Measurements from ENCODE around the gene VPS8.

The VPS8 gene

GRCh38 chr3:185056908-185057307 is 244.9 kb downstream of the VPS8 start:
- DNase-seq (ENCODE audit: low read depth in 2 of 2) = no peak

GRCh38 chr3:185057829-185058228 is 245.9 kb downstream of the VPS8 start:
- DNase-seq (ENCODE audit: low read depth in 2 of 2) = no peak

- no peak for DNase-seq (ENCODE audit: low read depth in 2 of 2)
Measured at GRCh38 chr3:185058796-185059195, 246.8 kb downstream of the VPS8 start.

- DNase-seq (ENCODE audit: low read depth in 2 of 2) = no peak
Measured at GRCh38 chr3:185059766-185060165, 247.8 kb downstream of the VPS8 start.

DNA sequence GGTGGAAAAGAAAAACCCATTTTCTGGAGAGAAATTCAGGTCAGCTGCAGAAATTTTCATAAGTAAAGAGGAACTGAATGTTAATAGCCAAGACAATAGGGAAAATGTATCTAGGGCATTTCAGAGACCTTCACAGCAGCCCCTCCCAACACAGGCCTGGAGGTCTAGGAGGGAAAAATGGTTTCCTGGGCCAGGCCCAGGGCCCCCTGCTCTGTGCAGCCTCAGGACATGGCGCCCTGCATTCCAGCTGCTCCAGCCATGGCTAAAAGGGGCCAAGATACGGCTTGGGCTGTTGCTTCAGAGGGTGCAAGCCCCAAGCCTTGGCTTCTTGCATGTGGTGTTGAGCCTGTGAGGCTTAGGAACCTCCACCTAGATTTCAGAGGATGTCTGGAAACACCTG is 248.7 kb downstream of the VPS8 start:
- DNase-seq (ENCODE audit: low read depth in 2 of 2) = no peak

DNA sequence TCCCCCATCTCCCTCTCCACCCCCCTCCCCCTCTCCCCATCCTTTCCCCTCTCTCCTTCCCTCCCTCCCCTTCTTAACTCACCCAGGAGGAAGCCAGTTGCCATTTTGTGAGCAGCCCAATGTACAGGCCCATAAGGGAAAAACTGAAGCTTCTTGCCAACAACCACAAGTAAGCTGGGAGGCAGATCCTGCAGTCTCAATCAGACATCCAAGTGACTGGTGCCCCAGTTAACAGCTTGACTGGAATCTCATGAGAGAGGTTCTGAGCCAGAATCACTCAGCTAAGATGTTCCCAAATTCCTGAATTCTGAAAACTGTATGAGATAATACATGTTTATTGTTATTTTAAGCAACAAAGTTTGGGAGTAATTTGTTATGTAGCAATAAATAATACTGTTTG is 250.2 kb downstream of the VPS8 start:
- DNase-seq (ENCODE audit: low read depth in 2 of 2) = no peak

GRCh38 chr3:185063431-185063830 is 251.5 kb downstream of the VPS8 start:
- no peak for DNase-seq (ENCODE audit: low read depth in 2 of 2)

DNA sequence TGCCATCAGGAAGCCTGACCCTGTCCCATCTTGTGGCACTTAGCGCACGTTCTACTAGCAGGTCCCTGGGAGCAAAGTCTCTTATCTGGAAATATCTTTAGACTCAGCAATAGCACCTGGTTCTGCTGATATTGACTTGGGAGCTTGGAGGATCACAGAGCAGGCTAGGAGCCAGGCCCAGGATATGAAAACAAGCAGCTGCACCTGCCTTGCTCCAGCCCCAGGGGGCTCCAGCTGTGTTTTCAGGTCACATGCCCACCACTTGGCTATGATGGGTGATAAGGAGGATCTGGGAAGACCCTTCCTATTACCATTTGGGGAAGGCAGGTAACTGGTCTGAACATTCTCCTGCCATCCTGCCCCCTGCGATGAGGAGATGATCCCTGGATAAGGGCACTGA is 253.1 kb downstream of the VPS8 start:
- no peak for DNase-seq (ENCODE audit: low read depth in 2 of 2)

- DNase-seq (ENCODE audit: low read depth in 2 of 2) = no peak
Measured at GRCh38 chr3:185066251-185066650, 254.3 kb downstream of the VPS8 start.

DNA sequence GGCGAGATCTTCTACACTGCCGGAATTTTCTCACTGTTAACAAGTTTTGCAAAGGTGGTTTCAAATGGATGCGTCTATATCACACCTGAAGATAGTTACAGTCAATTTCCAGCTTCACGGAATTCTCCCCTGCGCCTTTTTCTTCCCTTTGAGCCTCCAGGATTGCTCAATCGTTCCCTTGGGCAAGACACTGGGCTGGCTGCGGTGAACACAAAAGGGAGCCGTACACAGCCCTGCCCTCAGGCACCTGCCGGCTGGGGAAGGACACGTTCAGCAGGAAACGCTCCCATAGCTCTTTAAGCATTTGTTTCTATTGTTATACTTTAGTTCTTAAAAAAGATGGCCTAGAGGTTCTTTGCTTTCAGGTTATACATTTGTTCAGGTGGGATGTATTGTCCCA is 255.2 kb downstream of the VPS8 start:
- no peak for DNase-seq (ENCODE audit: low read depth in 2 of 2)

DNA sequence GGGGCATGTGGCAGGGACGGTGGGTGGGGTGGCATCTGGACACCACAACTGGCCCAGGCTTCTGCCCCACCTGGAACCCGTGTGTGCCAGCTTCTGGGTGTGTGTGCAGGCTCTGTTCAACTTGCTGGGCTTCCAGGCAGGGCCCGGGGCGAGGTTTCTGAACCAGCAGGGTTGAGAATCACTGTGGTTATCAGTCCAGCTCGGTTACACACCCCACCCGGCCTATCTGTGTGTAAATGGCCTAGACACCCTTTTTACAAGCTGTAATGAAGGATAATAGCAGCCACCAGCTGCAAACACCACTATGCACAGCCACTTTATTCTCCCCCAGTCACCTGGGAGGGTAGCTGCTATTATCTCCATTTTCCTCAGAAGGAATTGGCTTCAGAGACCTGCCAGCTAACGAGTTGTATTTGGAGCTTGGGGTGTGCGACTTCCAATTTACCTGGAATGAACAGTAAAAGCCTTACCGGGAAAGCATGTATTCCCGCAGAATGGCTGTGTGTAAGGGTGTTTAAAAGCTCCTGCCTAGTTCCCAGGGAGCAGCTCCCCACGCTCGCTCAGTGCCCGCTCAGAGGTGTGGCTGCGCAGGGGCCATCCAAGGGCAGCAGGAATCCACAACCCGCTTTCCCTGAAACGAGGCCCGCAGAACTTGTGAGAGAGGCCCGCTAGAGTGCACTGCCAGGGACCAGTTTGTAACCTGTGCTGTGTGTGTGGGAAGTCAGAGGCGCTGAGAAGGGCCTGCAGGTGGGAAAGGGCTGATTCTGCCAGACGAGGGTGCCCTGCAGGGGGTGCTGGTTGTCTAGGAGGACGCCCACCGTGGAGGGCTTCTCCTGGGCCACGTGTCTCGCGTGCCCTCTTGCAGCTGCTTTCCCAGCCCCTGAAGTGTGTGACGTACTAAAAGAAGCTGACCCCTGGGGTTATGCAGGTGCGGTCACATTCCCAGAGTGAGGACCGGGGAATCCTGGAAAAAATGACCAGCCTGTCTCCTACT is 257.4 kb downstream of the VPS8 start:
- DNase-seq (ENCODE audit: low read depth in 2 of 2) = no peak

GRCh38 chr3:185070491-185071286 is 258.7 kb downstream of the VPS8 start:
- DNase-seq (ENCODE audit: low read depth in 2 of 2) = no peak

DNA sequence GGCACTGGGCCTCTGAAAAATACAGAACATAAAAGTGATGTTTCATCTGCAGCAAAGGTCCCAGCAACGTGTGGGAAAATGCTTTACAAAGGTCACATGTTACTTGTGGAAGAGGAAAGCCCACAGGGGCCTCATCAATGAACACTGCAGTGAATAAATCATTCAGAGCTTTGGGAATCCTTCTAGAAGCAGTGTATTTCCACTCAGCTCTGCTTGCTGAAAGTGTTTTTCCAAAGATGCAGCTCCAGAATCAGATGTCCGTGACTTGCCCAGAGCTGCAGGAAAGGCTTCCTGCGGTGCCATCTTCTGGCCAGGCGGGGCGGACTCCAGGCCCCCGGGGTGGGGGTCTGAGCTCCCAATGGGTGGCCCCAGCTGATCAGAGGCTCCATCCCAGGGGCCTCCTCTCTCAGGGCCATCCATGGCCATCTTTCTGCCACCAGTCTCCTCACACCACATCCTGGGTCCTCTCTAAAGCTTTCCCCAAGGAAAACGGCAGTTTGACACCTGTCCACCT is 259.4 kb downstream of the VPS8 start:
- no peak for DNase-seq (ENCODE audit: low read depth in 2 of 2)

DNA sequence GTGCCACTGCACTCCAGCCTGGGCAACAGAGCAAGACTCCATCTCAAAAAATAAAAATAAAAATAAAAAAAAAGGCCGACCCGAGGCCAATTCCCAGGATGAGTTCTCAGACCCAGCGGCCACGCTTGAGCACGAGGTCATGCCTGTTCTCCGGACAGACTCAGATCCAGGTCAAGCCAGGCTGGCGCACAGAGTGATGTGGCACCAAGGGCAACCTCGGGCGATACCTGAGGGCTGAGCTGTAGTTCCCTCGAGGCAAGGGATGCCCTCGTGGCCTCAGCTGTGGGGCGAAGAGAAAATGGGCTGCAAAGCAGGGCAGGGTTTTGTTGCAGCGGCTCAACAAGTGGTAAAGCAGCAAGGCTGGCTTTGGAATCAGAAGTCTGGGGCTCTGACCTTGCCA is 263.6 kb downstream of the VPS8 start:
- no peak for DNase-seq (ENCODE audit: low read depth in 2 of 2)

DNA sequence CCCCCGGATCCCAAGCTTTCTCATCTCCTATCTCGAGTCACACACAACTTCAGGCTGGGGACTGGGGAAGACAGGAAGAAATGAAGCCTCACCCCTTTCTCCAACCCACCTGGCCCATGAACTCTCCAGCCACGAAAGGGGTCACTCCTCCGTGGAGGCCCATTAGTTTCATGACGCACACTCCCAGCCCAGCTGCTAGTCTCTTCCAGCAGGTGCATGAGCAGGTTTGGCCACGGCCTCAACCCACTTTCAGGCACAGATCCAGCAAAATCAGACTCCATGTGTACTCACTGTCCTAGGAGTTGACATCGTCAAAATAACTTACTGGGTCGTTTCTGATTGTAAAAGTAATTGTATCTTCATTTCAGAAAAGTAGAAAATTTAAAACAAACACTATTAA is 264.3 kb downstream of the VPS8 start:
- no peak for DNase-seq (ENCODE audit: low read depth in 2 of 2)

DNA sequence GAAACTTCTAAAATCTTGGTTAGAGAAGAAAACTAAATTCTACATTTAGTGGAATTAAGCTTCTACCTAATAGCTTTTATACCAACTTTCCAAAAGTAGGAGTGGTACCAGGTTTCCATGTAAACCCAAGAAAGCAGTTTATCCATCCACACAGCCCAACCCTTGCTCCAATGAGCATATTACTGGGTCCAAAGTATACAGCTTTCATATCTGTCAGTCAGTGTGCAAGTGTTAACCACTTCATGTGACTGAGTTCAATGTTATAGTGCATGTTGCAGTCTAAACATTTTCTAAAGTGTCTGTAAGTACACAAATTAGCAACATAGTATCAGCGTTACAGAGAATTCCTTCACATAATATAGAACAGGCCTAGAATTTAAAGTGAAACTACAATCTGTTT is 267.7 kb downstream of the VPS8 start:
- no peak for DNase-seq (ENCODE audit: low read depth in 2 of 2)

DNA sequence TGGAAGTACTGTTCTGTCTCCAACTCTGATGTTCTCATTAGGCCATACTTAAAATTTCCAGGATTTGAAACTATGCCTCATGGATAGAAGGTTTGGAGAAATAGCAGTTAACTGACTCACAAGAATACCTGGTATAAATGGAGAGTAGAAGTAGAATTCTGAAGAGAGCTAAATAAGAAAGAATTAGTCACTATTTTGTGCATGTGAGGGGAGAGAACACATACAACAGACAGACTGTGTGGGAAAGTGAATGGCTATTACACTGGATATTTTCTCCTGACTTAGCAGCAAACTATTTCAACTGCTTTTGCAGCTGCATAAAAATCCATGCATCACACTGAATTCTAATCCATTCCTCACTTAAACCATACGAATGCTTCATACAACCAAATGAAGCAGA is 269.6 kb downstream of the VPS8 start:
- no peak for DNase-seq (ENCODE audit: low read depth in 2 of 2)

DNA sequence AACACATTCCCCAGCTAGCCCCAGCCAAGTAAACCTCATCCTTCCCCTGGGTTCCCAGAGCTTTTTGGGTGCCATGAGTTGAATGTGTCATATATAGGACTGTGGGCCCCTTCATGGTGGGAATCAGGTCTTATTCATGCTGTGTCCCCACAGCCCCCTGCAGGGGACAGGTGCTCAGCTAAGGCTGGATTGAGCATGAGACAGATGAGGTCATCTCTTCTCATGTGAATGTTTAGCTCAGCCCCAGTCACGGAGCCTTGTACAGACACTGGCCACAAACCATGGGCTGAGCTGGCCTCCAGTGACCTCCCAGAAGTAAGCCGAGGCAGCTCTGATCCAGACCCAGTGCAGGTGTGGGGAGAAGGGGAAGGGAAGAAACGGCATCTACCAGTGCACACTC is 270.2 kb downstream of the VPS8 start:
- no peak for DNase-seq (ENCODE audit: low read depth in 2 of 2)

- DNase-seq (ENCODE audit: low read depth in 2 of 2) = no peak
Measured at GRCh38 chr3:185082829-185083228, 270.9 kb downstream of the VPS8 start.

DNA sequence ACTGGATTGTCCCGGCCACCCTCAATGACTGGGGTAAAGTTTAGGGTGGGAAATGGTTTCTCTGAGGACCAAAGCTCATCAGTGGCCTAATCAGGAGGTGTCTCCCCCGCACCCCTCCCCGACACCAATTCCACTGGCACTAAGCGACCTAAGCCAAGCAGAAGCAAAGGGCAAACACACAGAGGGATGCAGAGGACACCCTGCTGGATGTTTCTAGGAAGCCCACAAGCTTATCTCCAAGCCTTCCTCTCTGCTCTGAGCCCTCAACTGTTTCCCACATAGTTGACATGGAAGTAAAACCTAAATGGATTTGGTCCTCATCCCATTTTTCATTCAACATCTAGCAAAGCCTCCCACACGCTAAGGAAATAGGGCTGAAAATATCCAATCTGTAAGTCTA is 272.4 kb downstream of the VPS8 start:
- DNase-seq (ENCODE audit: low read depth in 2 of 2) = no peak

DNA sequence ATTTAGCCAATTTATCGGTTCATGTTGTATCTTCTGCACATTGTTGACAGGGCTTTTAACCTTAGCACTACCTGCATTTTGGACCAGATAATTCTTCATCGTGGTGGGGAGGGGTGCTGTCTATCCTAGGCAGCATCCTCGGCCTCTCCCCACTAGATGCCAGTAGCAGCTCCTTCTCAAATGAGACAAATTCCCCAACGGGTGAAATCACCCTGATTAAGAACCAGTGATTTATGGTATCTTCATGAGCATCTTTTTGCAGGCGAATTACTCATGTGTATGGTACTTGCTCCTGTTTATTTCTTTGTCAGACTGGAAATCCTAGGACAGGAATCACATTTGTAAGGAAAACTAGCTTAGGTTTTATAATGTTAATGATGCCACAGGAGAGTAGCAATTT is 272.9 kb downstream of the VPS8 start:
- no peak for DNase-seq (ENCODE audit: low read depth in 2 of 2)

DNA sequence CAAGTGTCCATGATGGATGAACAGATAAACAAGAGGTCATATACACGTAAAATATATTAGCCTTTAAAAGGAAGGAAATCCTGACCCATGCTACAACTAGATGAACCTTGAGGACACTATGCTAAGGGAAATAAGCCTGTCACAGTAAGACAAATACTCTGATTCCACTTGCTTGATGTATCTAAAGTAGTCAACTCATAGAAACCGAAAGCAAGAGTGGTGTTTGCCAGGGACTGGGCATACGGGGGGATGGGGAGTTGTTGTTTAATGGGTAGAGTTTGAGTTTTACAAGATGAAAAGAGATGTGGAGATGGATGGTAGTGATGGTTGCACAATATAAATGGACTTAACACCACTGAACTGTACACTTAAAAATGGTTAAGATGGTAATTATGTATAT is 275.5 kb downstream of the VPS8 start:
- no peak for DNase-seq (ENCODE audit: low read depth in 2 of 2)

- no peak for DNase-seq (ENCODE audit: low read depth in 2 of 2)
Measured at GRCh38 chr3:185089343-185089742, 277.4 kb downstream of the VPS8 start.
